Keratinocyte (primary cell): ENCODE measurements around the gene SLC7A14. TPM values are rescaled to one million over a fixed set of nuclear protein-coding genes. Genes with fewer than 3 reads are reported as not detected.

Source experiments
- DNase-seq: peaks from one replicate; pipeline ENCODE4 v3.0.0-alpha.2; 2011; ENCODE audit warnings: low read depth, missing footprints, low spot score
- FAIRE-seq: peaks from 2 replicates; lab custom pipeline; 2011; peaks lifted over from hg19 to GRCh38; lab: Jason Lieb, UNC
- H2AFZ ChIP-seq: 2 replicates; pipeline ENCODE4 v1.6.0; 2012; ENCODE audit warnings: low read length, control low read depth, inconsistent platforms; ENCODE audit not compliant: control insufficient read depth
- H3K27ac ChIP-seq: 2 replicates; pipeline ENCODE4 v1.5.1; 2011; ENCODE audit warnings: low read length; ENCODE audit not compliant: control insufficient read depth, insufficient read depth
- H3K27me3 ChIP-seq: 3 replicates; pipeline ENCODE4 v1.6.0; 2011; ENCODE audit warnings: low read length; ENCODE audit not compliant: control insufficient read depth, insufficient read depth; ENCODE audit errors: extremely low read depth
- H3K36me3 ChIP-seq, 2 experiments: 2 replicates in 1 of 2; 3 replicates in 1 of 2; pipeline ENCODE4 v1.5.1; 2011; ENCODE audit warnings: low read length in 2 of 2, mild to moderate bottlenecking in 1 of 2; ENCODE audit not compliant: control insufficient read depth in 2 of 2, insufficient read depth in 2 of 2; ENCODE audit errors: extremely low read depth in 1 of 2
- H3K4me1 ChIP-seq: 3 replicates; pipeline ENCODE4 v1.5.1; 2011; ENCODE audit warnings: low read length; ENCODE audit not compliant: control insufficient read depth, insufficient read depth; ENCODE audit errors: extremely low read depth
- H3K4me2 ChIP-seq: 3 replicates; pipeline ENCODE4 v1.6.0; 2011; ENCODE audit warnings: low read depth, low read length; ENCODE audit not compliant: control insufficient read depth, insufficient read depth; ENCODE audit errors: extremely low read depth
- H3K4me3 ChIP-seq, 3 experiments: fragments of 200-600 bp in 1 of 3; sonication (generic) in 1 of 3; 2 replicates in 2 of 3; 3 replicates in 1 of 3; pipeline ENCODE4 v1.5.1; 2011 to 2016; ENCODE audit warnings: low read length in 3 of 3, mild to moderate bottlenecking in 3 of 3, control low read depth in 2 of 3, inconsistent platforms in 1 of 3, low read depth in 1 of 3, mixed read lengths in 1 of 3, mixed run types in 1 of 3, moderate library complexity in 1 of 3; ENCODE audit not compliant: control insufficient read depth in 2 of 3, insufficient read depth in 2 of 3; ENCODE audit errors: extremely low read depth in 1 of 3
- H3K79me2 ChIP-seq: 2 replicates; pipeline ENCODE4 v1.6.0; 2012; ENCODE audit warnings: low read length; ENCODE audit not compliant: control insufficient read depth, insufficient read depth
- H3K9ac ChIP-seq: 3 replicates; pipeline ENCODE4 v1.6.0; 2011; ENCODE audit warnings: low read length; ENCODE audit not compliant: control insufficient read depth, insufficient read depth; ENCODE audit errors: extremely low read depth
- H3K9me1 ChIP-seq: 3 replicates; pipeline ENCODE4 v1.6.0; 2011; ENCODE audit warnings: low read length; ENCODE audit not compliant: control insufficient read depth, insufficient read depth; ENCODE audit errors: extremely low read depth
- H3K9me3 ChIP-seq: 2 replicates; pipeline ENCODE4 v1.5.1; 2012; ENCODE audit warnings: low read depth, low read length; ENCODE audit not compliant: control insufficient read depth
- H4K20me1 ChIP-seq: 3 replicates; pipeline ENCODE4 v1.6.0; 2011; ENCODE audit warnings: low read length; ENCODE audit not compliant: control insufficient read depth, insufficient read depth; ENCODE audit errors: extremely low read depth
- CTCF ChIP-seq, 3 experiments: IDR thresholded peaks in 1 of 3; conservative IDR thresholded peaks in 1 of 3; optimal IDR thresholded peaks in 1 of 3; 2 replicates in 2 of 3; 3 replicates in 1 of 3; pipeline versions ENCODE3 to v1.5.1; 2011; ENCODE audit warnings: low read length in 3 of 3, mild to moderate bottlenecking in 3 of 3, moderate library complexity in 2 of 3, control low read depth in 1 of 3, inconsistent platforms in 1 of 3; ENCODE audit not compliant: insufficient read depth in 2 of 3; ENCODE audit errors: extremely low read depth in 1 of 3
- EZH2 ChIP-seq: IDR thresholded peaks from one replicate; pipeline ENCODE4 v1.6.1; 2012; ENCODE audit warnings: inconsistent platforms, mild to moderate bottlenecking, low read length, moderate library complexity
- dilution Hi-C: fragments of 300-500 bp; cut with MboI; formaldehyde crosslinking; loops from one replicate; pipeline ENCODE4 v1.7.0; 2020; ENCODE audit warnings: low sequenced_read_pairs; ENCODE audit not compliant: extremely low pct_ligation_motif_present
- polyA plus RNA-seq, 5 experiments: library from polyadenylated mRNA; depleted of rRNA in 3 of 5; stranded (reverse) in 3 of 5; stranded (forward) in 1 of 5; unstranded in 1 of 5; fragments of >200 nt; gene quantifications; 1 replicate in 1 of 5; 2 replicates in 3 of 5; 3 replicates in 1 of 5; pipeline versions ENCODE4 v1.2.1 to v1.2.3, GENCODE V29; 2011 to 2012; ENCODE audit warnings: missing spikeins in 2 of 5, low read depth in 1 of 5, low replicate concordance in 1 of 5

SLC7A14 gene
- polyA plus RNA-seq, 1 donor (not counting 4 experiments of a cell fraction or from before 2014, with no cell fraction given) = not detected

GRCh38 chr3:170442947-170443346 lies 142.9 kb downstream of the SLC7A14 start:
- dilution Hi-C loops = no loop called here
- peaks cover 9% of the 10 kb centered on the region for H3K4me1 ChIP-seq
- no peaks in the 10 kb centered on the region for H3K9me1 ChIP-seq
- H3K4me3 ChIP-seq = no peak overlapping the region
- H3K27ac ChIP-seq = no peak overlapping the region
- no peak overlapping the region for H3K9ac ChIP-seq
- H2AFZ ChIP-seq = no peak overlapping the region
- no peaks in the 10 kb centered on the region for H3K27me3 ChIP-seq
- DNase-seq (no peak), FAIRE-seq (no peak)
- no peak overlapping the region for H3K4me2 ChIP-seq
- no peak for TF ChIP-seq EZH2
- no peaks in the 10 kb centered on the region for H3K36me3 ChIP-seq
- no peaks in the 10 kb centered on the region for H3K79me2 ChIP-seq
- H3K9me3 ChIP-seq = no peaks in the 10 kb centered on the region
- H4K20me1 ChIP-seq = no peaks in the 10 kb centered on the region

GRCh38 chr3:170441412-170441811 lies 144.5 kb downstream of the SLC7A14 start:
- Histone ChIP-seq H3K4me2 (no peak overlapping the region), H3K9ac (no peak overlapping the region), H3K9me3 (no peaks in the 10 kb centered on the region), H3K36me3 (no peaks in the 10 kb centered on the region), H3K27me3 (no peaks in the 10 kb centered on the region), H2AFZ (no peak overlapping the region), H4K20me1 (no peaks in the 10 kb centered on the region), H3K4me3 (no peak overlapping the region), H3K9me1 (no peaks in the 10 kb centered on the region), H3K27ac (no peak overlapping the region), H3K79me2 (no peaks in the 10 kb centered on the region), H3K4me1 (peaks cover 9% of the 10 kb centered on the region)
- FAIRE-seq = no peak
- no peak for DNase-seq
- dilution Hi-C loops = no loop called here
- TF ChIP-seq CTCF (optimal IDR thresholded peaks at IDR 0.05 in 1 of 3, IDR thresholded peaks at IDR 0.05 in 1 of 3, conservative IDR thresholded peaks at IDR 0.05 in 1 of 3; ENCODE audit: extremely low read depth in 1 of 3, insufficient read depth in 2 of 3, low read length in 3 of 3) (no peak), EZH2 (no peak)

GRCh38 chr3:170440344-170440743 lies 145.5 kb downstream of the SLC7A14 start:
- H4K20me1 ChIP-seq = no peaks in the 10 kb centered on the region
- H3K27ac ChIP-seq = no peak overlapping the region
- no peaks in the 10 kb centered on the region for H3K9me1 ChIP-seq
- H2AFZ ChIP-seq = no peak overlapping the region
- H3K4me2 ChIP-seq = no peak overlapping the region
- DNase-seq (peak; percentile 2), FAIRE-seq (peak; percentile 88)
- H3K4me1 ChIP-seq = peaks cover 9% of the 10 kb centered on the region
- dilution Hi-C loops = no loop called here
- H3K9ac ChIP-seq = no peak overlapping the region
- no peaks in the 10 kb centered on the region for H3K9me3 ChIP-seq
- no peak for TF ChIP-seq CTCF (optimal IDR thresholded peaks at IDR 0.05 in 1 of 3, IDR thresholded peaks at IDR 0.05 in 1 of 3, conservative IDR thresholded peaks at IDR 0.05 in 1 of 3; ENCODE audit: extremely low read depth in 1 of 3, insufficient read depth in 2 of 3, low read length in 3 of 3)
- TF ChIP-seq EZH2 = no peak
- no peak overlapping the region for H3K4me3 ChIP-seq
- H3K36me3 ChIP-seq = no peaks in the 10 kb centered on the region
- no peaks in the 10 kb centered on the region for H3K27me3 ChIP-seq
- H3K79me2 ChIP-seq = no peaks in the 10 kb centered on the region
